ENCODE data around the gene EPB41L3.

EPB41L3 gene

DNA sequence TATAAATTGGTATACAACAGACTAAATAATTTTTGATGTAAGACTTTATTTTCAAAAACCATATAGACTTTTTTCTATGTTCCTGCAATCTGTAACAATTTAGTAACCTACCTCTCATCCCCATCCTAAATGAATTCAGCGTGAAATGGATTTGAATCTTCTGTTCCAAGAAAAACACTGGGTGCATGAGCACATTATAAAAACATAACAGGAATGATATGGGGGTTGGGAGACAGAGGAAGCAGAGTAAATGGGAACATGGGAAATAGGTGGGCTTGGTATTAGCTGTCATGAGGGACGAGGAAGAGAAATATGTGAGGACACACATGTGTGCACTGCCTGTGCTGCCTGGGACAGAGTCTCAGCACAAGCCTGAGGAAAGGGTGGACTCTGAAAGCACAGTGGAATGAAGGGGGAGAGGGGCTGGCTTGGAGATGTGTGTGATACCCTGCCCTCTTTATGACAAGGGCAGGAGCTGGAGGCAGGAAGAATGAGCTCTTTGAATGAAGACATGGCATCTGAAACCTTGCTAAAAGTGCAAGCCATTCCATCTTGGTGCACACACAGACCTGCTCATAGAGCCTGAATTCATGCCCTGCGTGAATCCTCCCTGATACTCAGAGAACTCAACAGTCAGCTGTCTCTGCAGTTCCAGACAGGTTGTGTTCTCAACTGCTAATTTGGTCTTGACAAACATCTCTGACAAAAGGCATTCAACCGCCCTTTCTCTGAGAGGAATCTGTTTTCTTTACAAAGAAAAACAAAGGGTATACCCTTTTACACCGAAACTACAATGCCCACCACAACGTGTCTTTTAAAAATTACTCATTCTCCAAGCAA is 66.6 kb downstream of the EPB41L3 start:
- TF ChIP-seq, protein P1, sequence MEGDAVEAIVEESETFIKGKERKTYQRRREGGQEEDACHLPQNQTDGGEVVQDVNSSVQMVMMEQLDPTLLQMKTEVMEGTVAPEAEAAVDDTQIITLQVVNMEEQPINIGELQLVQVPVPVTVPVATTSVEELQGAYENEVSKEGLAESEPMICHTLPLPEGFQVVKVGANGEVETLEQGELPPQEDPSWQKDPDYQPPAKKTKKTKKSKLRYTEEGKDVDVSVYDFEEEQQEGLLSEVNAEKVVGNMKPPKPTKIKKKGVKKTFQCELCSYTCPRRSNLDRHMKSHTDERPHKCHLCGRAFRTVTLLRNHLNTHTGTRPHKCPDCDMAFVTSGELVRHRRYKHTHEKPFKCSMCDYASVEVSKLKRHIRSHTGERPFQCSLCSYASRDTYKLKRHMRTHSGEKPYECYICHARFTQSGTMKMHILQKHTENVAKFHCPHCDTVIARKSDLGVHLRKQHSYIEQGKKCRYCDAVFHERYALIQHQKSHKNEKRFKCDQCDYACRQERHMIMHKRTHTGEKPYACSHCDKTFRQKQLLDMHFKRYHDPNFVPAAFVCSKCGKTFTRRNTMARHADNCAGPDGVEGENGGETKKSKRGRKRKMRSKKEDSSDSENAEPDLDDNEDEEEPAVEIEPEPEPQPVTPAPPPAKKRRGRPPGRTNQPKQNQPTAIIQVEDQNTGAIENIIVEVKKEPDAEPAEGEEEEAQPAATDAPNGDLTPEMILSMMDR (conservative IDR thresholded peaks at IDR 0.05; ENCODE audit: low read depth): no peak
- POLR2A ChIA-PET (ENCODE audit: low non-redundant PET): no interaction called here
- no peak overlapping the region for H3K27ac ChIP-seq
- no peak for DNase-seq (ENCODE audit: low spot score)
- CTCF ChIA-PET: no interaction called here

DNA sequence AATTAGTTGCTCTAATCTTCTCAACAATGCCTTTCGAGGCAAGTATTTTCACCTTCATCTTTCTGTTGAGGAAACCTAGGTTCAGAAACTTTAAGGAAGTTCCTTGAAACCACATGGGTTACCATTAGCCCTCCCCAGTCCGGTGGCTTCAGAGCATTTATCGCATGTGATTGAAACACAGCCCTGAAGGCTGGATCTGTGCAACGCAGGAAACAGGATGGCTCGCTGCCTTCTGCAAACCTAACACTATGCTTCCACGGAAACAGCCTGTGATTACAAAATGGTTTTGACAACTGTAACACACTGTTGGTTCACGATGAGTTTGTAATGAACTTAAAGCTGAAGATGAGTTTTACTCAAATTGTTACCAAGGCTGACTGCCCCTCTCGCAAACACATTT is 68.5 kb downstream of the EPB41L3 start:
- H3K27ac ChIP-seq: no peak overlapping the region
- POLR2A ChIA-PET (ENCODE audit: low non-redundant PET): no interaction called here

DNA sequence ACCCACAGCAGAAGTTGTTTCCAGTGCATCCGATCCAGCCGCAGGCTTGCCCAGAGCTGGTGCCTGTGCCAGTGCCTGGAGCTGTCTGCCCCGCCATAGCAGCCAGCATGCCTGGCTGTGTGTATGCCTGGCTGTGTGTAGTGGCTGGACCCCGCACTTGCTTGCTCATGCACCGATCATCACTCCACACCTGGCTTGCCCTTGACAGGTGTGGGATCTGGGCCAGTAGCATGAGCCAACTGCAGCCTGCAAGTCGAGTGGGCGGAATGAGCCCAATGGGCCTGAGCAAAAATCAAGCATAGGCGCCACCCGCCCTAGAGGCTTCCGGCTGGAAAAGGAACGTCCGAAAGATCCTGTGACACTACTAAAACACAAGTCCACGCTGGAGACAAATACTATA is 74.5 kb downstream of the EPB41L3 start:
- TF ChIP-seq, protein P1 (conservative IDR thresholded peaks at IDR 0.05; ENCODE audit: low read depth): no peak
- ChIA-PET POLR2A (ENCODE audit: low non-redundant PET) (no interaction called here), CTCF (no interaction called here)
- DNase-seq (ENCODE audit: low spot score): no peak
- H3K27ac ChIP-seq: no peak overlapping the region

More for the DNA sequence above, 68.5 kb downstream of the EPB41L3 start:
- TF ChIP-seq, protein P1 (conservative IDR thresholded peaks at IDR 0.05; ENCODE audit: low read depth): no peak
- no peak for DNase-seq (ENCODE audit: low spot score)
- CTCF ChIA-PET: interaction anchor here (0.5 kb wide), 1 partner anchor 1910 kb away, joined by 3 read pairs; no protein-coding TSS in a partner anchor

DNA sequence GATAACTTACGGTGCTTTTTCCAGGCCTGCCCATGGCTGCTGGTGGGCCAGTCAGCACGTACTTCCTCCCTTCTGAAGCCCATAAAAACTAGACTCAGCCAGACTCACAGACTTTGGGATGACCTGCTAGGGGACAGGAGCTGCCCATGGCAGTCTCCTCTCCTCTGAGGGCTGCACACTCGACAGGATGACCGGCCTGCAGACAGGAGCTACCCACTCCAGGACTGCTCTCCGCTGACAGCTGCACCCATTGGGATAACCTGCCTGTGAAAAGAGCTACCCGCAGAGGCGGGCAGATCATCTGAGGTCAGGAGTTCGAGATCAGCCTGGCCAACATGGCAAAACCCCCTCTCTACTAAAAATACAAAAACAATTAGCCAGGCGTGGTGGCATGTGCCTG is 75.4 kb downstream of the EPB41L3 start:
- no peak for DNase-seq (ENCODE audit: low spot score)
- H3K27ac ChIP-seq: no peak overlapping the region
- TF ChIP-seq, protein P1 (conservative IDR thresholded peaks at IDR 0.05; ENCODE audit: low read depth): no peak
- ChIA-PET POLR2A (ENCODE audit: low non-redundant PET) (no interaction called here), CTCF (no interaction called here)

DNA sequence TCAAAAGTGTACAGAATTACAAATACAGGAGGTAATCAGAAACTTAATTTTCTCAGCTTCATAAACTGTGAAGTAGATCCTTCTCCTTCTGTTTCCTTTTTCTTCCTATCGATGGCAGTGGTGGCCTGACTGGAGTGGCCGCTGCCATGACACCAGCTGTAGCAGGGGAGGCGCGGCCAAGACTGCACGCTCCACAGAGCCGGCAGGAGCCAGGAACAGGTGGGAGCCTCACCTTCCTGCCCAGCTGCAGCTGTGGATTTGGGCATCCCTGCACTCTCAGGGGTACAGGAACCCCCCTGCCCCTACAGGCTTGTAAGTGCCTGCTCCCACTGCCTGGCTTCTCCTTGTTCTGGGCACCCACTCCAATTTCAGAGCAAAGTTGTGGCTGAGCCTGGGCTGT is 76.1 kb downstream of the EPB41L3 start:
- no peak overlapping the region for H3K27ac ChIP-seq
- ChIA-PET CTCF (interaction anchor here (0.6 kb wide), 1 partner anchor 230 kb away, joined by 3 read pairs; no protein-coding TSS in a partner anchor), POLR2A (ENCODE audit: low non-redundant PET) (no interaction called here)
- no peak for DNase-seq (ENCODE audit: low spot score)
- TF ChIP-seq, protein P1 (conservative IDR thresholded peaks at IDR 0.05; ENCODE audit: low read depth): no peak

DNA sequence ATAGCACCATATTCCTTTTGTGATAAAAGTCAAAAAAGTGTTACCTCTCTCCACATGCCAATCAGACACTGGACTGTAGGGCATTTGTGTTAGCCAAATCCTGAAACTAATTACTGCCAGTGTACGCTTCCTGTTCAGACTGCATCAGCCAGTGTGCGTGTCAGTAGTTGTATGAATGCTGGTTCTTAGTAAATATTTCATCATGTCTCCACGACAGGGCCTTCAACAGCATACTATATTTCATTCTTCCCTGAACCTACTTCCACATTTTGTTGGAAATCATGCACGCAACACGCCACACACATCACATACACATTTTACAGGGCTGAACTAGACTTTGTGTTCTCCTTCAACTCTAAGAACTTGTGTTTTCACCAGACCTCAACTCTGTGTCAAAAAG is 77.5 kb downstream of the EPB41L3 start:
- no peak overlapping the region for H3K27ac ChIP-seq
- TF ChIP-seq, protein P1 (conservative IDR thresholded peaks at IDR 0.05; ENCODE audit: low read depth): no peak
- no peak for DNase-seq (ENCODE audit: low spot score)
- POLR2A ChIA-PET (ENCODE audit: low non-redundant PET): no interaction called here
- CTCF ChIA-PET: no interaction called here

Measured in RWPE1 (cell line).